Loucy (cell line): ENCODE results near the gene MAPK1IP1L.

Experiments used
- H2AFZ ChIP-seq: fragments of 200-600 bp; sonication (generic); 2 replicates; pipeline ENCODE4 v1.6.0; 2016; ENCODE audit warnings: antibody characterized with exemption, mild to moderate bottlenecking, low read length, moderate library complexity
- H3F3A ChIP-seq: fragments of 200-600 bp; 2 replicates; pipeline ENCODE4 v1.6.0; 2016; ENCODE audit warnings: antibody characterized with exemption, low read depth, mild to moderate bottlenecking
- H3K27me3 ChIP-seq: fragments of 200-600 bp; sonication (generic); 2 replicates; pipeline ENCODE4 v1.6.1; 2014; ENCODE audit warnings: low read length, mild to moderate bottlenecking; ENCODE audit not compliant: insufficient read depth, poor library complexity, severe bottlenecking
- H3K36me3 ChIP-seq: fragments of 200-600 bp; sonication (generic); 2 replicates; pipeline ENCODE4 v1.6.1; 2016; ENCODE audit warnings: low read length; ENCODE audit not compliant: insufficient read depth
- H3K4me1 ChIP-seq: fragments of 200-600 bp; sonication (generic); 2 replicates; pipeline ENCODE4 v1.5.1; 2014; ENCODE audit warnings: low read length, mild to moderate bottlenecking; ENCODE audit not compliant: insufficient read depth, poor library complexity, severe bottlenecking
- H3K4me2 ChIP-seq: fragments of 200-600 bp; sonication (generic); 2 replicates; pipeline ENCODE4 v1.6.0; 2014; ENCODE audit warnings: antibody characterized with exemption, low read length, low read depth, mild to moderate bottlenecking; ENCODE audit not compliant: poor library complexity, severe bottlenecking
- H3K4me3 ChIP-seq: fragments of 200-600 bp; sonication (generic); 2 replicates; pipeline ENCODE4 v1.5.1; 2014; ENCODE audit warnings: low read length, mild to moderate bottlenecking, mixed read lengths; ENCODE audit not compliant: poor library complexity, severe bottlenecking
- H3K79me2 ChIP-seq: fragments of 200-600 bp; sonication (generic); 2 replicates; pipeline ENCODE4 v1.6.1; 2014; ENCODE audit warnings: low read length; ENCODE audit not compliant: insufficient read depth
- H3K9ac ChIP-seq: fragments of 200-600 bp; sonication (generic); 2 replicates; pipeline ENCODE4 v1.6.0; 2014; ENCODE audit warnings: mild to moderate bottlenecking, low read depth, low read length, moderate library complexity; ENCODE audit not compliant: poor library complexity, severe bottlenecking
- H3K9me2 ChIP-seq: fragments of 200-600 bp; sonication (generic); replicated peaks from 2 replicates; pipeline ENCODE4 v1.6.1; 2016; ENCODE audit warnings: low read depth, low read length, mixed read lengths
- H3K9me3 ChIP-seq: fragments of 200-600 bp; sonication (generic); 2 replicates; pipeline ENCODE4 v1.6.1; 2014; ENCODE audit warnings: mild to moderate bottlenecking, antibody characterized with exemption, low read length, low read depth; ENCODE audit not compliant: insufficient read depth
- H4K20me1 ChIP-seq: fragments of 200-600 bp; sonication (generic); 2 replicates; pipeline ENCODE4 v1.6.0; 2014; ENCODE audit warnings: antibody characterized with exemption, low read length, mild to moderate bottlenecking; ENCODE audit not compliant: insufficient read depth, poor library complexity, severe bottlenecking
- CTCF ChIP-seq: fragments of 200-600 bp; sonication (generic); conservative IDR thresholded peaks from 2 replicates; pipeline ENCODE4 v1.5.1; 2014; ENCODE audit warnings: mild to moderate bottlenecking, antibody characterized with exemption, low read length
- EZH2phosphoT487 ChIP-seq: fragments of 200-600 bp; IDR thresholded peaks from 2 replicates; pipeline ENCODE4 v1.6.1; 2018; ENCODE audit warnings: antibody characterized with exemption, mild to moderate bottlenecking, moderate library complexity, borderline replicate concordance

MAPK1IP1L gene

GRCh38 chr14:55073856-55074255, 22.4 kb downstream of the MAPK1IP1L start:
- H3K27me3 ChIP-seq, result no peaks in the 10 kb centered on the region
- H3K9ac ChIP-seq, result no peak overlapping the region
- H2AFZ ChIP-seq, result no peak overlapping the region
- H3K36me3 ChIP-seq, result no peaks in the 10 kb centered on the region
- TF ChIP-seq EZH2phosphoT487, result no peak
- no peak for TF ChIP-seq CTCF
- H3K9me2 ChIP-seq, result no peaks in the 10 kb centered on the region
- H3K9me3 ChIP-seq, result no peaks in the 10 kb centered on the region
- no peak overlapping the region for H3K4me2 ChIP-seq
- no peaks in the 10 kb centered on the region for H3K79me2 ChIP-seq
- H3K4me1 ChIP-seq, result peaks cover 11% of the 10 kb centered on the region
- no peak overlapping the region for H3K4me3 ChIP-seq
- no peaks in the 10 kb centered on the region for H4K20me1 ChIP-seq
- H3F3A ChIP-seq, result no peaks in the 10 kb centered on the region

GRCh38 chr14:55074662-55075061, 23.2 kb downstream of the MAPK1IP1L start:
- H4K20me1 ChIP-seq, result no peaks in the 10 kb centered on the region
- H3K9me3 ChIP-seq, result no peaks in the 10 kb centered on the region
- no peaks in the 10 kb centered on the region for H3K27me3 ChIP-seq
- H3K4me1 ChIP-seq, result peaks cover 11% of the 10 kb centered on the region
- no peaks in the 10 kb centered on the region for H3K9me2 ChIP-seq
- H3F3A ChIP-seq, result no peaks in the 10 kb centered on the region
- no peaks in the 10 kb centered on the region for H3K79me2 ChIP-seq
- H3K4me2 ChIP-seq, result no peak overlapping the region
- H2AFZ ChIP-seq, result no peak overlapping the region
- H3K36me3 ChIP-seq, result no peaks in the 10 kb centered on the region
- H3K4me3 ChIP-seq, result no peak overlapping the region
- TF ChIP-seq EZH2phosphoT487, result no peak
- no peak for TF ChIP-seq CTCF
- H3K9ac ChIP-seq, result no peak overlapping the region

GRCh38 chr14:55075628-55076175, 24.3 kb downstream of the MAPK1IP1L start:
- Histone ChIP-seq H2AFZ (no peak overlapping the region), H3K4me2 (no peak overlapping the region)

More at GRCh38 chr14:55075628-55076175, 24.3 kb downstream of the MAPK1IP1L start:
- H3K9me2 ChIP-seq, result no peaks in the 10 kb centered on the region
- H3K4me1 ChIP-seq, result peaks cover 11% of the 10 kb centered on the region
- H3K9ac ChIP-seq, result no peak overlapping the region
- H3K79me2 ChIP-seq, result no peaks in the 10 kb centered on the region
- no peaks in the 10 kb centered on the region for H3F3A ChIP-seq
- no peaks in the 10 kb centered on the region for H3K9me3 ChIP-seq
- H3K4me3 ChIP-seq, result no peak overlapping the region
- TF ChIP-seq EZH2phosphoT487, result no peak
- no peak for TF ChIP-seq CTCF
- H3K36me3 ChIP-seq, result no peaks in the 10 kb centered on the region
- no peaks in the 10 kb centered on the region for H4K20me1 ChIP-seq
- no peaks in the 10 kb centered on the region for H3K27me3 ChIP-seq
